Effector memory CD4-positive, alpha-beta T cell (primary cell): ENCODE data around the gene ACACA.
"Not testable (repeated sequence)": the region's sequence is repeated elsewhere in the genome, so short reads cannot be mapped to it uniquely, and the experiment has no call there.

Experiments
- DNase-seq, 3 donors: peaks; one replicate each; pipeline ENCODE4 v3.0.0-alpha.2; 2020
- H3K27ac ChIP-seq: 2 replicates; pipeline ENCODE4 v1.7.0; 2013; ENCODE audit warnings: mild to moderate bottlenecking, low read length, moderate library complexity; ENCODE audit not compliant: insufficient read depth, poor library complexity, severe bottlenecking
- H3K27me3 ChIP-seq: replicated peaks from 2 replicates; pipeline ENCODE4 v1.7.0; 2013; ENCODE audit warnings: mild to moderate bottlenecking, low read length; ENCODE audit not compliant: insufficient read depth, control insufficient read depth, poor library complexity, severe bottlenecking
- H3K36me3 ChIP-seq: 2 replicates; pipeline ENCODE4 v1.7.0; 2013; ENCODE audit warnings: mild to moderate bottlenecking, low read length, moderate library complexity; ENCODE audit not compliant: control insufficient read depth, insufficient read depth
- H3K4me1 ChIP-seq: 2 replicates; pipeline ENCODE4 v1.7.0; 2013; ENCODE audit warnings: low read length, mild to moderate bottlenecking; ENCODE audit not compliant: control insufficient read depth, insufficient read depth, poor library complexity, severe bottlenecking
- H3K4me3 ChIP-seq: 2 replicates; pipeline ENCODE4 v1.7.0; 2013; ENCODE audit warnings: low read length, low read depth, mild to moderate bottlenecking; ENCODE audit not compliant: insufficient read depth, poor library complexity, severe bottlenecking
- H3K9me3 ChIP-seq: 2 replicates; pipeline ENCODE4 v1.7.0; 2013; ENCODE audit warnings: mild to moderate bottlenecking, low read length, moderate library complexity; ENCODE audit not compliant: control insufficient read depth

Gene ACACA

DNA sequence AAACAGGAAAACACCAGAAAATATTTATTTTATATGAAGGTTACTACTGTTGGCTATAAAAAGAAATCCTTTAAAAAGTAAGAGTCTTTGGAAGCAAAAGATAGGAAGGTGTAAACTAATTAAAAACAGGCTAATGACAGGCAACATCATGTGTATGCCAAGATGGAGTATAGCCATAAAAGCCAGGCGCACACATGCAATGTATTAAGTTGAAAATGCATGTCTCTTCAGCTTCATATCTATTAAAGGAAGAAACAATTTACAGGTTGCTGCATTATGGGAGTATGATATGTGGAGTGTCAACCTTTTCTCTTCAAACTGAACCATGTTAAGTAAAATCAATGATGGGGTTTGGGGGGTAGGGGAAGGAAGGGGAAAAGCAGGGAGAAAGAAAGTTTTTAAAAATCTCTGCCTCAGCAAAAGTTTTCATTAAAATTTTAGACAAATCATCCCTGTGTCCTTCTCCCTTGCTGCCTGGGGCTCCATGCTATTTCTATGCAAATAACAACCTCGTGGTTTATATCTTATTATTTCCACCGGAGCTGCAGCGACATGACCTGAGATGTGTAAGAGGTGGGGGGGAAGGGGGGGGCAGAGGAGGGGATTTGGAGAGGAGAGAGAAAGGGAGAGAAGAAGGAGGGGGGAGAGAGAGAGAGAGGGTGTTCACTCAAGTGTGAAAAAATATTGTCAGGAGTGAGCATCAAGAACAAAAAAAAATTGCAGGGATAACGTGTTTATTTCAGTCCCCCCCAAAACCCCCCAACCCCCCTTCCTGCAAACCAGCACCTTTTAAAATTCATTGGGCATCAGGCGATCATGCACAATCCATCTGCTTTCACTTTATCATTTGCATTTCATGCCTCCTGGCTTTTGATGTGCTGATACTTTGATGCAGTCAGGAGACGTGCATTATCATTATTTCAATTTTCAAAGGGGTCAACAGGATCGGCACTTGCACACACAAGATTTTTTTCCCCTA is 260.3 kb downstream of the ACACA start:
- H3K4me1 ChIP-seq: no peaks in the 10 kb centered on the region
- H3K9me3 ChIP-seq: no peaks in the 10 kb centered on the region
- no peak overlapping the region for H3K4me3 ChIP-seq
- no peak for DNase-seq
- H3K36me3 ChIP-seq: no peaks in the 10 kb centered on the region
- no peaks in the 10 kb centered on the region for H3K27me3 ChIP-seq
- H3K27ac ChIP-seq: no peak overlapping the region

- Histone ChIP-seq H3K27ac (no peak overlapping the region), H3K27me3 (no peaks in the 10 kb centered on the region), H3K4me1 (no peaks in the 10 kb centered on the region), H3K36me3 (no peaks in the 10 kb centered on the region), H3K9me3 (no peaks in the 10 kb centered on the region), H3K4me3 (no peak overlapping the region)
- no peak for DNase-seq
These were observed 262.4 kb downstream of the ACACA start for GRCh38 chr17:37144075-37144701.

GRCh38 chr17:37143558-37143957 is 263.1 kb downstream of the ACACA start:
- H3K4me1 ChIP-seq, H3K36me3 ChIP-seq, H3K9me3 ChIP-seq, DNase-seq, H3K27me3 ChIP-seq, H3K4me3 ChIP-seq, H3K27ac ChIP-seq: not testable (repeated sequence)

- Histone ChIP-seq H3K9me3 (no peaks in the 10 kb centered on the region), H3K36me3 (no peaks in the 10 kb centered on the region), H3K27me3 (no peaks in the 10 kb centered on the region), H3K27ac (no peak overlapping the region), H3K4me1 (no peaks in the 10 kb centered on the region), H3K4me3 (no peak overlapping the region)
- DNase-seq: no peak
These were observed 264.2 kb downstream of the ACACA start for GRCh38 chr17:37142294-37142896.

- Histone ChIP-seq H3K9me3 (no peaks in the 10 kb centered on the region), H3K27ac (no peak overlapping the region), H3K4me3 (no peak overlapping the region), H3K27me3 (no peaks in the 10 kb centered on the region), H3K36me3 (no peaks in the 10 kb centered on the region), H3K4me1 (no peaks in the 10 kb centered on the region)
- DNase-seq: no peak
These were observed 268.0 kb downstream of the ACACA start for GRCh38 chr17:37138571-37139120.

GRCh38 chr17:37137906-37138514 is 268.6 kb downstream of the ACACA start:
- Histone ChIP-seq H3K27ac (no peak overlapping the region), H3K4me3 (no peak overlapping the region), H3K9me3 (no peaks in the 10 kb centered on the region), H3K27me3 (no peaks in the 10 kb centered on the region), H3K36me3 (no peaks in the 10 kb centered on the region), H3K4me1 (no peaks in the 10 kb centered on the region)
- DNase-seq: no peak

DNA sequence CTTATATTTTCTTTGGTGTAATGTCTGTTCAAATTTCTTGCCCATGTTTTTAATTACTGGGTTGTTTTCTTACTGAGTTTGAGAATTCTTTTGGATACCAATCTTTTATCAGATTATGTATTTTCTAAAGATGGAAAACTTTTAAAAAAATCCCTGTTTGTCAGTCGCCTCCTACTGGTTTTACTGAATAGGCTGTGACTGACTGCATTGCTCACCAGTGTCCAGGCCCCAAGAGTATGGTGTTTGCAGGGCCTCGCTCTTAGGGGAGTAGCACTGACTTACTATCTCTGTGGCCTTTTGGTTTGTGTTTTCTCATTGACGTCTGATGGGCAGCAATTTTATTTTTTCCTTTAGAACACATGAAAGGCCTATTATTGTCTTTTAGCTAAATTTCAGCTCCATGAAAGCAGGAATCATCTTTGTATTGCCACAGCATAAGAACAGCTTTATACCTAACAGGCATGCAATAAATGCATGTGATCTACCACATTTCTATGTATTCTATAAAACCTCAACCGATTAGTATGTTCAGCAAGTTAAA is 269.5 kb downstream of the ACACA start:
- Histone ChIP-seq H3K36me3 (no peaks in the 10 kb centered on the region), H3K4me3 (no peak overlapping the region), H3K4me1 (no peaks in the 10 kb centered on the region), H3K9me3 (no peaks in the 10 kb centered on the region), H3K27ac (no peak overlapping the region), H3K27me3 (no peaks in the 10 kb centered on the region)
- no peak for DNase-seq

DNA sequence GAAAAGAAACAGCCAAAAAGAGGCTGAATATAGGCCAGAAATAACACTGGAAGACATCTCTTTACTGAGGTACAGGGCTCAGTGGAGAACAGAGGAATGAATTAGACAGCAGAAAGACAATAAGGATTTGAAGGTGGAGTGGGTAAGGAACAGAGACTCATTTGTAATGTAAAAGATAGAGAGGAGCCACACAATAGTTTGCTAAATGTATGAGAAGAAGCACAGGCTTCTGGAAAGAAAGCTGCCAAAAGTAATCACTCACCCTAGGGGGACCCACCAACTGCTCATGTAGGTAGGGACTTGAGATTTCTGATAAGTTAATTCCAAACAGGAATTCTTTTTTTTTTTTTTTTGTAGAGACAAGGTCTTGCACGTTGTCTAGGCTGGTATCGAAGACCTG is 271.1 kb downstream of the ACACA start:
- Histone ChIP-seq H3K36me3 (no peaks in the 10 kb centered on the region), H3K4me1 (no peaks in the 10 kb centered on the region), H3K4me3 (no peak overlapping the region), H3K27ac (no peak overlapping the region), H3K9me3 (no peaks in the 10 kb centered on the region), H3K27me3 (no peaks in the 10 kb centered on the region)
- DNase-seq: no peak

DNA sequence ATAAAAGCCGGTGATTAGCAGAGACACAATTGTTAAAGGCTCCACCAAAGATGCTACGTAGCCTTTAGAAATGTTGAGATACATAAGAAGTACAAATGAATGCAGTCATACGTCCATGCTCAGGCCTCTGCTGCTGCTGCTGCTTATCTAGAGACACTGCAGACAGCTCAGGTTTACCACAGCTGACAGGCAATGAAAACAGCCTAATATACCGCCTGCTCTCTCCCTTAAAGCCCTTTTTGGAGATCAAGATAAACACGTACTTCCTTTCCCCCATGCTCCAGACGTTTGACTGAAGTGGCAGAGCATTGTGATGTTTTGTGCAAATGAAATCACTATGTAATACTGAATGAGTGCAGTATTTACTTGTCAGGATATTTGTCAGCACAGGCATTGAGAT is 272.6 kb downstream of the ACACA start:
- H3K36me3 ChIP-seq: peaks cover 4% of the 10 kb centered on the region
- DNase-seq: no peak
- no peaks in the 10 kb centered on the region for H3K4me1 ChIP-seq
- H3K27me3 ChIP-seq: no peaks in the 10 kb centered on the region
- no peak overlapping the region for H3K4me3 ChIP-seq
- no peaks in the 10 kb centered on the region for H3K9me3 ChIP-seq
- no peak overlapping the region for H3K27ac ChIP-seq
